Testis (tissue), 2 donors: Measurements from ENCODE around the gene PEX10.

ENCODE experiments used
- CTCF ChIP-seq, 3 experiments: fragments of 450-650 bp in 2 of 3; fragments of 200-600 bp in 1 of 3; sonication (generic) in 1 of 3; IDR thresholded peaks; one replicate each; pipeline ENCODE4 v1.5.1; 2016 to 2019; ENCODE audit warnings: antibody characterized with exemption in 3 of 3, mild to moderate bottlenecking in 2 of 3, moderate library complexity in 1 of 3
- POLR2A ChIP-seq: fragments of 450-650 bp; IDR thresholded peaks from one replicate; pipeline ENCODE4 v1.6.1; 2017; ENCODE audit warnings: antibody characterized with exemption, mild to moderate bottlenecking, moderate library complexity

- TF ChIP-seq POLR2A (no peak), CTCF (IDR thresholded peaks at IDR 0.05) (no peak)
Measured at GRCh38 chr1:2441746-2442145, 29.4 kb upstream of the PEX10 start.
